PC-3 (cell line): ENCODE measurements around the gene CDK5.

Source experiments
- EZH2 ChIP-seq: fragments of 300-600 bp; sonication (generic); IDR thresholded peaks from one replicate; pipeline ENCODE4 v1.6.1; 2017; ENCODE audit warnings: antibody characterized with exemption, mild to moderate bottlenecking, low read length; ENCODE audit not compliant: unreplicated experiment
- EZH2phosphoT487 ChIP-seq: fragments of 300-600 bp; sonication (generic); IDR thresholded peaks from 2 replicates; pipeline ENCODE4 v1.6.1; 2018; ENCODE audit warnings: mild to moderate bottlenecking, antibody characterized with exemption, low read length, borderline replicate concordance
- TF ChIP-seq, protein P1 (sequence below): fragments of 300-600 bp; sonication (generic); conservative IDR thresholded peaks from 2 replicates; pipeline ENCODE4 v1.5.1; 2017; ENCODE audit warnings: antibody characterized with exemption, low read depth, mild to moderate bottlenecking, low read length

DNA sequence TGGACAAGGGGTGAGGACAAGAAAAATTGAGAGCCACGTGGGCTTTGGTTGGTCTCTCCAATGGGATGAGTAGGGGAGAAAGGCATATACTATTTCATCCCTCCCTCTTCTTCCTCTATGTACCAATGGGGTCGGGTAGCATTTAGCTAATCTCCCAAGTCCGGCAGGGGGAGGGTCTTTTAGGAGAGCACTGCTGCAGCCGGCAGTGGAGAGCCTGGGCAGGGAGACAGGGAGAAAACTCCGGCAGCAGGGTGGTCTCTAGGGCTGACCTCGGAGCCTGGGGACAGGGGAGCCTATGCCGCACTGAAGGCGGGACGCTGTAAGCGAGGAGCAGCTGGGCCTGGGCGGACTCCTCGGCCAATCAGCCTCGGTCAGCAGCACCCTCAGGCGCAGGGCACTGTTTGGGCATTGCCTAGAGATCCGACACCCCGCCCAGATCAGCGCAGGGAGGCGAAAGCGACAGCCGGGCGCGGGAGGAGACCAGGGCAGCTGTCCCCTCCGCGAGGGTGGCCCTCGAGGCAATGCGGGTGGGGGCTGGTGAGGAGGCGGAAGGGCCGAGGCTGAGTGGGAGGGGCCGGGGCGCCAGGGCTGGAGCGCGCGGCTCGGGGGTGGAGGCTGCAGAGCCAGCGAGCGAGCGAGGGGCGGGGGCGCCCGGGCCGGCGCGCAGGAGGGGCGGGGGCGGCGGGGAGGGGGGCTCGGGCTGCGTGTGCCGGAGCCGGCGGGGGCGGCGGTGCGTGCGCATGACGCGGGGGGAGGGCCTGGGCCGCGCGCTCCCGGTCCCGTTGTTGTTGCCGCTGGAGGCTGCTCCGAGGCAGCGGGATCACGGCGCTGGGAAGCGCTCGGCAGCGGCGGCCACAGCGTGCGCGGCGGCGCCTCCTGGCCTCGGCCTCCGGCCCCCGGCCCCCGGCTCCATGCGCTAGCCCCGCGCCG is 28.3 kb upstream of the CDK5 start, which contains the start of gene AGAP3:
- TF ChIP-seq, protein P1, sequence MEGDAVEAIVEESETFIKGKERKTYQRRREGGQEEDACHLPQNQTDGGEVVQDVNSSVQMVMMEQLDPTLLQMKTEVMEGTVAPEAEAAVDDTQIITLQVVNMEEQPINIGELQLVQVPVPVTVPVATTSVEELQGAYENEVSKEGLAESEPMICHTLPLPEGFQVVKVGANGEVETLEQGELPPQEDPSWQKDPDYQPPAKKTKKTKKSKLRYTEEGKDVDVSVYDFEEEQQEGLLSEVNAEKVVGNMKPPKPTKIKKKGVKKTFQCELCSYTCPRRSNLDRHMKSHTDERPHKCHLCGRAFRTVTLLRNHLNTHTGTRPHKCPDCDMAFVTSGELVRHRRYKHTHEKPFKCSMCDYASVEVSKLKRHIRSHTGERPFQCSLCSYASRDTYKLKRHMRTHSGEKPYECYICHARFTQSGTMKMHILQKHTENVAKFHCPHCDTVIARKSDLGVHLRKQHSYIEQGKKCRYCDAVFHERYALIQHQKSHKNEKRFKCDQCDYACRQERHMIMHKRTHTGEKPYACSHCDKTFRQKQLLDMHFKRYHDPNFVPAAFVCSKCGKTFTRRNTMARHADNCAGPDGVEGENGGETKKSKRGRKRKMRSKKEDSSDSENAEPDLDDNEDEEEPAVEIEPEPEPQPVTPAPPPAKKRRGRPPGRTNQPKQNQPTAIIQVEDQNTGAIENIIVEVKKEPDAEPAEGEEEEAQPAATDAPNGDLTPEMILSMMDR = no peak
- TF ChIP-seq EZH2phosphoT487 (no peak), EZH2 (no peak)
